Hepatocyte (in vitro differentiated cells): Measurements from ENCODE around the gene PTPRR.

Experiments
- EZH2 ChIP-seq: fragments of 200-600 bp; sonication (generic); IDR thresholded peaks from 2 replicates; pipeline ENCODE4 v1.6.1; 2016; ENCODE audit warnings: antibody characterized with exemption, mild to moderate bottlenecking, borderline replicate concordance
- EZH2phosphoT487 ChIP-seq: fragments of 200-600 bp; sonication (generic); IDR thresholded peaks from one replicate; pipeline ENCODE4 v1.6.1; 2018; ENCODE audit warnings: antibody characterized with exemption, mild to moderate bottlenecking, low read depth, moderate library complexity; ENCODE audit not compliant: unreplicated experiment, severe bottlenecking
- TF ChIP-seq, protein P1 (sequence below): fragments of 200-600 bp; sonication (generic); IDR thresholded peaks from 2 replicates; pipeline ENCODE4 v1.5.1; 2016; ENCODE audit warnings: antibody characterized with exemption, mild to moderate bottlenecking; ENCODE audit not compliant: poor library complexity

DNA sequence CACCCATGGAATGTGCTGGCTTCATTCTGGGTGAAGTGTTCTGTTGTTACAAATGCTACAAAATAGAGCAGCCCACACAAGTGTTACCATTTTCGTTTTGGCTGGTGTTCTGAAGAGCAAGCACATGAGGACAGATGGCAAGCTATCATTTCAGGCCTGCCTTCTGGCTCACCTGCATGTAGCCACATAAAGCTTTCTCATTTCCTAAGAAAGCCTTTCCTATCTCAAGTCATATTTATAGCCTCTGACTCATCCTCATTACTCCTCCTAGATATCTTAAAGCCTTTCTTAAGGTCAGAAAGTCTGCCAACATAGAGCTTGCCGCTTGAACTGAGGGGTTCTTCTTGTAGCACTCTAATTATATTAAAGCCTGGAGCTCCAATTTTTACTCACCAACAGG lies 89.0 kb downstream of the PTPRR start:
- TF ChIP-seq, protein P1, sequence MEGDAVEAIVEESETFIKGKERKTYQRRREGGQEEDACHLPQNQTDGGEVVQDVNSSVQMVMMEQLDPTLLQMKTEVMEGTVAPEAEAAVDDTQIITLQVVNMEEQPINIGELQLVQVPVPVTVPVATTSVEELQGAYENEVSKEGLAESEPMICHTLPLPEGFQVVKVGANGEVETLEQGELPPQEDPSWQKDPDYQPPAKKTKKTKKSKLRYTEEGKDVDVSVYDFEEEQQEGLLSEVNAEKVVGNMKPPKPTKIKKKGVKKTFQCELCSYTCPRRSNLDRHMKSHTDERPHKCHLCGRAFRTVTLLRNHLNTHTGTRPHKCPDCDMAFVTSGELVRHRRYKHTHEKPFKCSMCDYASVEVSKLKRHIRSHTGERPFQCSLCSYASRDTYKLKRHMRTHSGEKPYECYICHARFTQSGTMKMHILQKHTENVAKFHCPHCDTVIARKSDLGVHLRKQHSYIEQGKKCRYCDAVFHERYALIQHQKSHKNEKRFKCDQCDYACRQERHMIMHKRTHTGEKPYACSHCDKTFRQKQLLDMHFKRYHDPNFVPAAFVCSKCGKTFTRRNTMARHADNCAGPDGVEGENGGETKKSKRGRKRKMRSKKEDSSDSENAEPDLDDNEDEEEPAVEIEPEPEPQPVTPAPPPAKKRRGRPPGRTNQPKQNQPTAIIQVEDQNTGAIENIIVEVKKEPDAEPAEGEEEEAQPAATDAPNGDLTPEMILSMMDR = no peak
- TF ChIP-seq EZH2phosphoT487 = no peak
- no peak for TF ChIP-seq EZH2
